Testis (tissue), 2 donors: ENCODE measurements around the gene SGPP2.

Experiments used
- POLR2A ChIP-seq: fragments of 450-650 bp; IDR thresholded peaks from one replicate; pipeline ENCODE4 v1.6.1; 2017; ENCODE audit warnings: antibody characterized with exemption, mild to moderate bottlenecking, moderate library complexity
- TF ChIP-seq, protein P1 (sequence below), 3 experiments: fragments of 450-650 bp in 2 of 3; fragments of 200-600 bp in 1 of 3; sonication (generic) in 1 of 3; IDR thresholded peaks; one replicate each; pipeline ENCODE4 v1.5.1; 2016 to 2019; ENCODE audit warnings: antibody characterized with exemption in 3 of 3, mild to moderate bottlenecking in 2 of 3, moderate library complexity in 1 of 3

DNA sequence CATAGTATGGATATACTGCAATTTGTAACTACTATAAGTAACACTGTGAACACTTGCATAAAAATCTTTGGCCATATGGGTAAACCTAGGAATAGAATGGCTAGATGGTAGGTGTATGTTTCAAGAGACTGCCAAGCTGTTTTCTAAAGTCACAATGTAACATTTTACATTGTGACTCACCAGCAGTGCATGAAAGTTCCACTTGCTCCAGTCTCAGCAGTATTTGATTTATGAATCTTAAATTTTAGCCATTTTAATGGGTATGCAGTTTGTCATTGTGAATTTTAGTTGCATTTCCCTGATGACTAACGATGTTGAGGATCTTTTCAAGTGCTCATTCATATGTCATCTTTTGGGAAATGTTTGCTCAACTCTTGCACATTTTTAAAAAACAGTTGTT is 145.5 kb downstream of the SGPP2 start:
- TF ChIP-seq, protein P1, sequence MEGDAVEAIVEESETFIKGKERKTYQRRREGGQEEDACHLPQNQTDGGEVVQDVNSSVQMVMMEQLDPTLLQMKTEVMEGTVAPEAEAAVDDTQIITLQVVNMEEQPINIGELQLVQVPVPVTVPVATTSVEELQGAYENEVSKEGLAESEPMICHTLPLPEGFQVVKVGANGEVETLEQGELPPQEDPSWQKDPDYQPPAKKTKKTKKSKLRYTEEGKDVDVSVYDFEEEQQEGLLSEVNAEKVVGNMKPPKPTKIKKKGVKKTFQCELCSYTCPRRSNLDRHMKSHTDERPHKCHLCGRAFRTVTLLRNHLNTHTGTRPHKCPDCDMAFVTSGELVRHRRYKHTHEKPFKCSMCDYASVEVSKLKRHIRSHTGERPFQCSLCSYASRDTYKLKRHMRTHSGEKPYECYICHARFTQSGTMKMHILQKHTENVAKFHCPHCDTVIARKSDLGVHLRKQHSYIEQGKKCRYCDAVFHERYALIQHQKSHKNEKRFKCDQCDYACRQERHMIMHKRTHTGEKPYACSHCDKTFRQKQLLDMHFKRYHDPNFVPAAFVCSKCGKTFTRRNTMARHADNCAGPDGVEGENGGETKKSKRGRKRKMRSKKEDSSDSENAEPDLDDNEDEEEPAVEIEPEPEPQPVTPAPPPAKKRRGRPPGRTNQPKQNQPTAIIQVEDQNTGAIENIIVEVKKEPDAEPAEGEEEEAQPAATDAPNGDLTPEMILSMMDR (IDR thresholded peaks at IDR 0.05), result no peak
- no peak for TF ChIP-seq POLR2A
